Gastroesophageal sphincter (tissue), 3 donors: ENCODE results near the gene MFSD6.

ENCODE experiments used
- EP300 ChIP-seq: sonication (generic); formaldehyde crosslinking; IDR thresholded peaks from one replicate; pipeline ENCODE4 v1.6.1; 2017; ENCODE audit warnings: antibody characterized with exemption, mild to moderate bottlenecking
- POLR2A ChIP-seq, 2 donors: fragments of 450-650 bp; IDR thresholded peaks; one replicate each; pipeline ENCODE4 v1.6.1; 2017; ENCODE audit warnings: antibody characterized with exemption in 2 of 2, mild to moderate bottlenecking in 2 of 2, moderate library complexity in 1 of 2
- TF ChIP-seq, protein P1 (sequence below), 4 experiments: fragments of 200-600 bp in 2 of 4; fragments of 450-650 bp in 2 of 4; sonication (generic) in 1 of 4; IDR thresholded peaks; one replicate each; pipeline ENCODE4 v1.5.1; 2017 to 2019; ENCODE audit warnings: antibody characterized with exemption in 4 of 4, mild to moderate bottlenecking in 2 of 4, moderate library complexity in 2 of 4

DNA sequence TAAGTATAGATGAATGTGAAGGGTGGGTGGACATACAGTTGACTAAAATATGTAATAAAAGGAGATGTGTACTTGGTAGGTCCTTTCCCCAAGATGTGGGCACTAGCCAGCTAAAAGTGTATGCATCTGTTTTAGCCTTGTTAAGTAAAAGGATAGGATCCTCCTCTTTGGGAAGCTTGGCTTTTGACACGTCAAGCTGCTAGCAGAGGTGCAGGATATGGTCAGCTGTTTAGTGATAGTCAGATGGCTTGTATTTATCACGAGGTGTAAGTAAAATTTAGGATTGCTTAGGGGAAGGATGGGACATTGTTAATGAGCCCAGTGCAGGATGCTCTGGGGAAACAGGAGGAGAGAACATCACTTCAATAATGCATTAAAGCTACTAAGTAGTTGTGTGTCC, 1.5 kb downstream of the MFSD6 start:
- TF ChIP-seq, protein P1, sequence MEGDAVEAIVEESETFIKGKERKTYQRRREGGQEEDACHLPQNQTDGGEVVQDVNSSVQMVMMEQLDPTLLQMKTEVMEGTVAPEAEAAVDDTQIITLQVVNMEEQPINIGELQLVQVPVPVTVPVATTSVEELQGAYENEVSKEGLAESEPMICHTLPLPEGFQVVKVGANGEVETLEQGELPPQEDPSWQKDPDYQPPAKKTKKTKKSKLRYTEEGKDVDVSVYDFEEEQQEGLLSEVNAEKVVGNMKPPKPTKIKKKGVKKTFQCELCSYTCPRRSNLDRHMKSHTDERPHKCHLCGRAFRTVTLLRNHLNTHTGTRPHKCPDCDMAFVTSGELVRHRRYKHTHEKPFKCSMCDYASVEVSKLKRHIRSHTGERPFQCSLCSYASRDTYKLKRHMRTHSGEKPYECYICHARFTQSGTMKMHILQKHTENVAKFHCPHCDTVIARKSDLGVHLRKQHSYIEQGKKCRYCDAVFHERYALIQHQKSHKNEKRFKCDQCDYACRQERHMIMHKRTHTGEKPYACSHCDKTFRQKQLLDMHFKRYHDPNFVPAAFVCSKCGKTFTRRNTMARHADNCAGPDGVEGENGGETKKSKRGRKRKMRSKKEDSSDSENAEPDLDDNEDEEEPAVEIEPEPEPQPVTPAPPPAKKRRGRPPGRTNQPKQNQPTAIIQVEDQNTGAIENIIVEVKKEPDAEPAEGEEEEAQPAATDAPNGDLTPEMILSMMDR (IDR thresholded peaks at IDR 0.05) = no peak
- TF ChIP-seq POLR2A (IDR thresholded peaks at IDR 0.05) = no peak
- TF ChIP-seq EP300 = no peak
